GM12892 (cell line): ENCODE results near the gene LYRM1.

Source experiments
- POLR2A ChIP-seq: IDR thresholded peaks from 2 replicates; pipeline ENCODE4 v1.6.1; 2011; ENCODE audit warnings: low read depth, low read length, control low read depth
- POLR2AphosphoS5 ChIP-seq: IDR thresholded peaks from 2 replicates; pipeline ENCODE4 v1.6.1; 2011; ENCODE audit warnings: low read depth, low read length, control low read depth

DNA sequence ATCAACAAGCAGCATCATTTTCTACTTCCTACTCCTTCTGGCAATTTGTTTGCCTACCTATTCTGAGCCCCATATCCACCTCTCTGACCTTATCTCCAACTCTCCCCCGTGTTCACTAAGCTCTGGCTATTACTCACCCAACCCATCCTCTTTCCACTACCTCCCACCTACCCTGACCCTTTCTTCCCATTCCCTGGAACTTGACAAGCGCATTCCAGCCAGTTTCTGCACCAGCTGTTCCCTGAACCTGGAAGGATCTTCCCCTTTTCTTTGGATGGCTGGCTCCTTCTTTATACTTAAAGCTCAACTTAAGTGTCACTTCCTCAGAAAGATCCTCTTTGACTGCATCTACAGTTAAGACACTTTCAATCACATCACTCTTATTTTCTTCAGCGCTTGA is 2.6 kb upstream of the LYRM1 start:
- TF ChIP-seq POLR2AphosphoS5 (no peak), POLR2A (no peak)
